GM18526 (cell line): ENCODE results near the gene CORO1C.

Source experiments
- POLR2A ChIP-seq: IDR thresholded peaks from 3 replicates; pipeline ENCODE4 v1.6.1; 2011; ENCODE audit not compliant: insufficient read length; ENCODE audit errors: extremely low read depth

The CORO1C gene

DNA sequence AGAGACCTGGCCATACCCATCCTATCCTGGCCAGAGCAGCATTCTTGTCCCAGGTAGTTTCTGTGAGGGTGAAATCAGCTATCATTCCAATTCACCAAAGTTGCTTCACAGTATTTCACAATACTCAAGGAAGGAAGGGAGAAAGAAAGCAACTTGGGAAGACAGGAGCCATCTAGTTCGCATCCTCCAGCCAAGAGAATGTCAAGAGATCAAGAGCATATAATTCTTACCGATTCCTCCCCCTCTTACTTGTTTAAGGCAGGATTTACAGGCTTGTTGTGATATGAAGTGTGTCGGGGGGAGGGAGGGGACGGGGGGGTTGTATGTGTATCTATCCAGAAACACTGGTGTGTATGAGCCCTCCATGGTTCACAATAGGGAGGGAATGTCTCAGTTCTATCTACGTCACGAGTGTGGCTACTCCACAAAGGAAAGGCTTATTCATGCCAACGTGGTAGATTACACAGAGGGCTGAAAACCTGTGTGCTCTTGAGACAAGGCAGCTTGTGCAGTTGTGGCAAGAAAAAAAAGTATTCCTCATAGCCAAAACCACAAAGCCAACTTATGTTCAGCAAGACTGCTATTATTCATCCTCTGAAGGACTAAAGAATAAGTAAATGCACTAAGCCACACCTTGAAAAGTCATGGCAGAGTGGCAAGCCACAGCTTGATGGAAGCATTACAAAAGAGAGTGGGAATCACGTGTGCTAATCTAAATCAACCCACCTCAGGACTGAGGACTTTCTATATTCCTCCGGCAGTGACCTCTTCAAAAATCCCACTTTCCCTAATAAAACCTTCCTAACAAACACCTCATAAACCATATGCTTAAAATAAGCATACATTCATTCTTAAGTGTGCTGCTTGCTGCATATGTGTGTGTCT is 35.0 kb downstream of the CORO1C start:
- TF ChIP-seq POLR2A = no peak

DNA sequence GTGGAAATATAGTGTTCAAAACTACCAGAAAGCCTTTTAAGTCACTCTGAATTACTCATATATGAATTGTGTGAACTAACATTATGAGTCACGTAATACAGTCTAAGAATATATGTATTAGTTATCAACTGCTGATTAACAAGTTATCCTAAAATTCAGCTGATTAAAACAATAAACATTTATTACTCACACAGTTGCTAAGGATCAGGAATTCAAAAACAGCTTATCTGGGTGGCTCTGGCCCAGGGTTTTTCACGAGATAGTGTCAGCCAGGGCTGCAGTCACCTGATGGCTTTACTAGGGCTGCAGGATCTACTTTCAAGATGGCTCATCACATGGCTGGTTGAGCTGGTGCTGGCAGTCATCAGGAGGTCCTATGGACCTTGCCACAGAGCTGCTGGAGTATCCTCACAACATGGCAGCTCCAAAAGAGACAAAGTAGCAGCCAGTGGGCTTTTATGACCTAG is 36.5 kb downstream of the CORO1C start:
- no peak for TF ChIP-seq POLR2A

DNA sequence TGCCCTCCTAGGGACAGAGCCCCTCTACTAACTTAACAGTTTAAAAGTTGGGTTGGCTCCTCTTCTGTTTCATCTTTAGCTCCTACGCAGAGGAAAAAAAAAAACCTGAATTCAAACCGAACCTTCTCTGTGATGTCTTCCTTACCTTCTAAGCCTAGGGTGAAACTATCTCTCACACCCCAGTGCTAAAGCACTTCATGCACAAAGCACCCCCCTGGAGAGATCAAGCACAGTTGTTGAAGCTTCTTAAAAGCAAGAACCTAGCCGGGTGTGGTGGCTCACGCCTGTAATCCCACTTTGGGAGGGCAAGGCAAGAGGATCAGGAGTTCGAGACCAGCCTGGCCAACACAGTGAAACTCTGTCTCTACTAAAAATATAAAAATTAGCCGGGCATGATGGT is 37.6 kb downstream of the CORO1C start:
- no peak for TF ChIP-seq POLR2A

DNA sequence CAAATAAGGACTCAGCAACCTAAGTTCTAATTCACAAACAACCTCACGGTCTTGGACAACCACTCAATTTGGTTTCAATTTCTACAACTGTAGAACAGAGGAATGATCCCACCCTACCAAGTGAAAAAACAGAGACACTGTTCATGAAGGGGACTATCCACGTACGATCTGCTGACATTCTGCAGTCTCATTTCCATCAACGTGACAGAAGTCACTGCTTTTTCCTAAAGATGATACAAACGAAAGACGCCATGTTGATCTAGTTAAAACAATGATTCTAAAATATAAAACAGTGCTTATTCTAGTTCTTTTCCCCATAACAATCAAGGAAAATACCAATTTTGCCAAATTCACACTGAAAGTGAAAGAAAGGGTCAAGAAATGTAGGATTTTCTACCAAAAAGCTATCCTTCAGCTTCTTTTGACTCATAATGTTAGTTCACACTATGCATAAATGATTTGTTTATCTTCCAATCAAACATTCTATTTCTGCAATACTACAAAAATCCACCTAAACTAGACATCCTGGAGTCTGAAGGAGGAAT is 38.1 kb downstream of the CORO1C start:
- no peak for TF ChIP-seq POLR2A

DNA sequence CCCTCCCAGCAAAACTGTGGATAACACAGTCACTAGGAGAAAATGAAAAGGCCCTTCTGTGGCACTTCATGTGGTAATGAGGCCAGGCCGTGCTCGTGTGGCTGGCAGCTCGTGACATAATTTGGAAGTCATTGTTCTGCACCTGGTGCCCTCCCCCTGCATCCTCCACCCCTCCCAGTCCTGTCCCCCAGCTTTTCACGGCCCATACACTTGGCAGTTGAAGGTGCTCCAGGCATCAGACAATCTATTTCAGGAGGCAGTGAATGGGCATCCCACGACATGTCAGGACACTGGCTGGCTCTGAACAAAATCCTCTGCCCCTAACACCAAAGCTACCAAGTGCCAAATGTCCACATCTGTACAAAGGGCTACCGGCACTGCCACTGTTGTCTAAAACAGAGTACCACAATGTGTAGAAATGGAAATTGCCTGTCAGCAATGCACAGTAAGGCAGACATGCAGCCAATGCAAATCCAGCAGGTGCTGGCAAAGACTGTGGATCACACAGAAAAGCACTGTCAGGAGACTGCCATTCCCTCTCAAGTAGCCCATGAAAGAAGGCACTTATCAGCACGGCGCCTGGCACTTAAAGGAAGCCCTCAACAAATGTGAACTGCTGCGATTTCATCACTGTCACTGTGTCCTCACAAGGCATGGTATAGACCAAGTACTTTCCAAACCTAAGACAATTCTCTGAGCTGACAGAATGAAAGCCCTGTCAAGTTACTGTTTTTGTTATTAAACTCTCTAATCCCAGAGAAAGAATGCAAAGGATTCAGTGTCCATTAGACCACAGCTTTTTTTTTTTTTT is 39.1 kb downstream of the CORO1C start:
- peak; percentile 16 for TF ChIP-seq POLR2A

DNA sequence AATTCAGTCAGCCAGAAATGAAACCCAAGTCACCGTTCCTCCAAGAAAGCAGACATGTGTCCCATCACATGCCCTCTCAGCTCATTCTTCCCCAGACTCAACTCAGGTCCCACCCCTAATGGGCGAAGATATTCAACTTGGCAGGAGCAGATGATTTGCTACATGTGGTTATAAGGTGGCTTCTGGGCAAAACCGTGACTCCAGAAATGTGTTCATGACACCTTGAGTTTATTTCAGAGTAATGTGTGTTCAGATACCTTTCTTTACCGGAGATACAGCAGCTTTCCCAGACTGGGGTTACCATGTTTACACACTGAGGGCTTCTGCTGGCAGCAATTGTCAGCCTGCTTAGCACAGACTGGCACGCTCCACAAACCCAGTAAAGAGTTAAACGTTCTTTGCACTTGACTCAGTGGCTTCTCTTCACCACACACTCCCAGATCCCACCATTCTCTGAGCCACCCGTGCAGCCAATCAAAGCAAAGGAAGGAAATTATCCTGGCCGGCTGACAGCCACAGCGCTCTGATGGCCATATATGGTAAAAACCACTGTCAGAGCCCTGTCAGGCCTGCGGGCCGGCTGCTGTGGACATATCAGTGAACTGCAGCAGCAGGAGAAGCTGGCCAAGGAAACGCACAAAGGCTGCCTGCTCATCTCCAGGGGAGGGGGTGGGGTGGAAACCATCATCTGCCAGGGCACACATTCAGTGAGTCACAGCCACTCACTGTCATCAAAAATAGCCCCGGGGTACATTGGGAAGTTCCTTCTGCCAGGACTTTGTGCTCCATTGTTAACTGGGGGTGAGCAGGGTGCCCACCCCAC is 39.9 kb downstream of the CORO1C start:
- peak; percentile 47 for TF ChIP-seq POLR2A

DNA sequence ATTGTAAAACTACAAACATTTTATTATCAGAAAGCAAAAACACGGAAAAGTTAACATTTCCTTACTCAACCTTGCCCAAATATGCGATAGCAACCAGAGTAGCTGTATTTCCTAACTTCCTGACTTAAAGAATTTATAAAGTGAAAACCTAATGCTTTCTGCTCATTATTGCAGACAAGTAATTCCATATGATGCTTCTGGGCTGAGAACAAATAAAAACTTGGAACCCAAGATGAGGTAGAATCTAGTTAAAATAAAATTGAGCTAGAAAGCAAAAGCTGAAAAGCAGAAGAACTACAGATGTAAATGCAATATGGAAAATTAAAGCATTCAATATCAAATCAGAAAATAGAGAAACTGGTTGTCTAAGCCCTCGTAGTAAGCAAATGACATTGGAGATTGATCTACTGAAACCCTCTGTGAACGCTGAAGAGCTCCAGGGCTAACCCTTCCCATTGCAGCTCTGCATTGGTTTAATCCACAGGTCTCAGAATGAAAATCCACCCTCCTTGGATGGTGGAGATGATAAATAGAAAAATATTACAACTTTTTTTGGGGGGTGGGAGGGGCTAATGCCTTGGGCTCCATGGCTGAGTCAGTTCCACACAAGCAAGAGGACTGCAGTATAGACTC is 40.7 kb downstream of the CORO1C start:
- no peak for TF ChIP-seq POLR2A

DNA sequence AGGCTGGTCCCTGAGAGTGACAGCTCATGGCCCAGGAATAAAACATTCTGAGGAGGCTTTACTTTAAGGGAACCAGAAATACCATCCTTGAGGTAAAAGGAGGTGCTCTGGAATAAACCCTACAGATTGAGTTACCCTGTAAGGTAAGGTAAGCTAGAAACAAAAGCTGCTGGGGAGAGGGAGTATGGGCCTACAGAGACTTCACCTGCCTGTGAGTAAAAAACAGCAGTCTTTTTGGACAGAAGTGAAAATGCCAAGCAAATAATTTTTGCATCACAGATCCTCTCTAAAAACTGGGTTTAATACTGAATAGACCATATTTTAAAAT is 41.2 kb downstream of the CORO1C start:
- no peak for TF ChIP-seq POLR2A

DNA sequence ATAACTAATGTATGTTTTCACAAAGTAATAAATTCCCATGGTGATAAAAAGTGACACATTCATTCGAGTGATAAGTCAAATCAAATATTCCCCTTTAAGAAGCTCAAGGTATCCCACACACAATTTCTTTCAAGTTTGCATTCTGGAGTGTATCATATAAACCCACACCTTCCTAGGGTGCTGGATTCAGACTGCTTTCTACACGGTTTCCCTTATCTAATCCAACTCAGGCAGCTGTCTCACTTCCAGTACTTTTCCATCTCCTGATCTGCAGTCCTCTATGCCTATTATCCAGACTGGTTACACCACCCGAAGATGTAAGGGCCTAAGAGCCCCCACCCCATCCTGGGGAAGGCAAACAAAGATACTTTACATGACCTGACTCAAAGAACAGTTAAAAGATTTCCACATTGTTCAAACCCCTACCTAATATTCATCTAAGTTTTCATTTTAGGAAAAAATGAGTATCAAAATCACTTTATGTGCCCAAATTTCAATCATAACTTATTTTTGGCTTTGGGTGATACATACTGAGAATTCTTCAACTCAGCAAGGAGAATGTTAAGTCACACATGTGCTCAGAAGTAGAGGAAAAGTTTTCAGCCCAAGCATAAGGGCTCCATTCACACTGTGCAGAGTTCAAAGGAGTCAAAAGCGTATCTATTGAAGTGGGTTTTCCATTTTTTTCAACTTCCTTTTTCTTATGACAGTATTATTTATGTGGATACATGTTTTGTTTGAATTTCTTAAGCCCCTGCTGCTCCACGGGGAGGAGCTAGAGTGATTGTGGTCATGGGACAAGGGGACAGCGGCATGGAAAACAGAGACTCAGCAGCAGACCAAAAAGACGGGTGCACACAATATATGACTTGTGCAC is 41.8 kb downstream of the CORO1C start:
- TF ChIP-seq POLR2A = no peak

DNA sequence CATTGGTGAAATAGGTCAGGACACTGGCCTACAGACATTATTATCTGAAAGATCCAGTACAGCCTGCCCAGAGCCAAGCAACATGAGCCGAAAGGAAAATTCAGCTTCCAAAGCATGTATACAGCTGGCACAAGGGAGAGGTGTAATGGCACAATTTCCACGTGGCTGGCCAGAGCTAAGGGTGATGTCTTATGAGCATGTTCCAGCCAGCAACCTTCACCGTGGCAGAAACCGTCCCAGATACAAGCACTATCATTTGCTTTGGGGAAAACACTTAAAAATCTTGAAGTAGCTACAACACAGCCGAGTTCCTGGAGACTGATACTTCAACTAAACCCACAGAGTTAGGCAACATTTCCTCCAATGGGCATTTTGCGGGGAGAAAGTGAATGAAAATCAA is 44.5 kb downstream of the CORO1C start:
- TF ChIP-seq POLR2A = no peak

DNA sequence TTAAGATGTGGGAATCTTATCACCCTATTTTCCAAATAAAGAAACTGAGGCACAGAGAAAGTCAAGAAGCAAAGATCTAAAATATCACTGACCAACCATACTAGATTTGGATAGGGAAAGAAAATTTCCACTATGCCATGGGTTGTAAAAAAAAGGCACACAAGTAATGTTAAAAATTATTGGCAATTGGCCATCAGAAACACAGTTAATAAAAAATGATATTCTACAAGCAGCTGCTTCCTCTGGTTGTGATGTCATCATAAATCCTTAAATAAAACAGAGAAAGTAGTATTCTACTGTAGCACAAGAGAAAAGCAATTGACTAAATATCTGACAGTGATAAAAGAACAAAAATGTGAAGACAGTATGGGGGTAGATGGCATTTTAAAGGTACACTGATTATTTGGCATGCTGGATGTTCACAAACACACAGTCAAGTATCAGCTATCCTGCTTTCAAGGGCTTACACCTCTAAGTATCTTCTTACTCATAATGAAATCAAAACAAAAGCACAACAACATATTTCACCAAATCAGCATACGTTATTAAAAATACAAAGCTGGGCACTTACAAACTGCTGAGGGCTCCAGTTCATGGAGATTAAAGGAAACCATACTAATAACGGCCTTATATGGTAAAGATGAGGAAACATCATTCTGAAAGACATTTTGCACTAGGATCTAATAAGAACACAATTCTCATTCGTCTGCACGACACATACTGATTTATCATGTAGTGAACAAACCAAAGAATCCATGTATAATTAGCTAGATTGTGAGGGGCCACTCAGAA is 45.7 kb downstream of the CORO1C start:
- no peak for TF ChIP-seq POLR2A

DNA sequence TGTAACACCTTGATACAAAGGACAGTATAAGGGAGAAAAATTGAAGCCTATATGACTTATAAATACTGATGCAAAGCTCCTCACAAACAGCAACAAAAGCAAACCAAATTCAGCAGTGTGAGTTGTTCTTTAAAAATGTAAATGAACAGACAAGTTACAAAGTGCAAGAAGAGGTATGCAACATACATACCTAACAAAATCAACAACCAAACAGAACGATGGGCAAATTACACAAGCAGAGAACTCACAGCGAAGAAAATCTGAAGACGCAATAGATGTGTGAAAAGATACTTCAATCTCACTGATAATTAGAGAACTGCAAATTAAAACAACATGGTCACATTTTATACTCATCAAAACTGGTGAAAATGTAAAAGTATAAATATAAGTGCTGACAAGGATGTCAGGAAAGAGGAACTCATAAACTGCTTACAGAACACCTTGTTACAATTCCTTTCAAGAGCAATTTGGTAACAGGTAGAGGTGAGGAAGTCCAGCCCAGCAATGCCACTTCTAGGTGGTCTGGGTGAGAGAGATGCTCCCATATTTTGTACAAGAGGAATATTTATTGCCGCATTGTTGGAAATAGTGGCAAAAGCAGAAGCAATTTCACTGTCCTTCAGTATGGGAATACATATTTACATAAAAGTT is 47.3 kb downstream of the CORO1C start:
- TF ChIP-seq POLR2A = no peak

DNA sequence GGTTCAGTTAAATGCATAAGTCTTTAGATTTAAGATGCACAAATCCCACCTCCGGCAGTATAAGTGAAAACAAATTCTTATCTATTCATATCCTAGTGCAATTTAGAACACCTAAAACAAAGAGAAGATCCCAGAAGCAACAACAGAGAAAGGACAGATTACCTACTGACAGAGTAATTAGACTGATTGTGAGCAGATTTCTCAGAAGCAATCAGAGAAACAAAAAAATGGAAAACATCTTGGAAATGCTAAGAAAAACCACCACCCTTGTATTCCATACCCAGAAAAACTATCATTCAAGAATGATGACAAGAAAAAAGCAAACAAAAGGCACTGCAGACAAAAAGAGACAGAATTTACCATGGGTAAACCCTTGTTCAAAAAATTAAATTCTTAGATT is 50.0 kb downstream of the CORO1C start:
- TF ChIP-seq POLR2A = no peak
